Aorta (tissue), 5 donors: ENCODE measurements around the gene KIF26A. TPM values are rescaled to one million over a fixed set of nuclear protein-coding genes. Genes with fewer than 3 reads are reported as not detected.

ENCODE experiments used
- ATAC-seq: fragments of 200-7000 bp; cut with Tn5 transposase; one replicate; pipeline ENCODE4 v1.9.1; 2022; ENCODE audit warnings: moderate library complexity; ENCODE audit not compliant: low FRiP score
- DNase-seq, 2 donors: peaks; one replicate each; pipeline ENCODE4 v3.0.0-alpha.2; 2020
- H3K27ac ChIP-seq, 2 donors: one replicate each; pipeline ENCODE4 v1.5.1; 2013; ENCODE audit warnings: low read length in 2 of 2, mild to moderate bottlenecking in 2 of 2, moderate library complexity in 2 of 2, control low read depth in 1 of 2, inconsistent platforms in 1 of 2, low read depth in 1 of 2
- H3K27me3 ChIP-seq, 2 donors: one replicate each; pipeline ENCODE4 v1.6.1; 2013; ENCODE audit warnings: control low read depth in 1 of 2, low read length in 1 of 2, mild to moderate bottlenecking in 1 of 2, moderate library complexity in 1 of 2; ENCODE audit not compliant: insufficient read depth in 2 of 2, control insufficient read depth in 1 of 2
- H3K36me3 ChIP-seq, 2 donors: one replicate each; pipeline ENCODE4 v1.6.1; 2013; ENCODE audit warnings: control low read depth in 1 of 2, low read length in 1 of 2, mild to moderate bottlenecking in 1 of 2; ENCODE audit not compliant: insufficient read depth in 2 of 2, control insufficient read depth in 1 of 2
- H3K4me1 ChIP-seq, 2 donors: one replicate each; pipeline ENCODE4 v1.6.1; 2013; ENCODE audit warnings: low read length in 2 of 2, control low read depth in 1 of 2, mild to moderate bottlenecking in 1 of 2, moderate library complexity in 1 of 2; ENCODE audit not compliant: insufficient read depth in 2 of 2, control insufficient read depth in 1 of 2
- H3K4me3 ChIP-seq, 2 donors: one replicate each; pipeline ENCODE4 v1.5.1; 2013; ENCODE audit warnings: low read length in 2 of 2, control low read depth in 1 of 2, mild to moderate bottlenecking in 1 of 2
- H3K9me3 ChIP-seq: one replicate; pipeline ENCODE4 v1.6.1; 2013; ENCODE audit warnings: mild to moderate bottlenecking, low read length; ENCODE audit not compliant: control insufficient read depth
- WGBS, 2 donors: extraction: QIAGEN DNeasy Blood & Tissue Kit; methylation state at CpG; one replicate each; pipeline ENCODE4 v1.1.7; 2013; 5-methylcytosine and 5-hydroxymethylcytosine counted together
- intact Hi-C, 2 donors: fragments of 100-400 bp; cut with DNase I; formaldehyde crosslinking; loops; one replicate each; pipeline versions ENCODE4 v1.14.2 to v1.15.0; 2022
- polyA plus RNA-seq, 2 donors: library from polyadenylated mRNA; stranded (reverse); fragments of 200-250 nt; gene quantifications; one replicate each; pipeline ENCODE4 v1.2.3, GENCODE V29; 2013
- total RNA-seq, 2 donors: library from RNA; stranded (reverse); fragmentation: NEBNext Ultra II Directional; extraction: Animal tissue kit (Norgen Biotek cat#: 25700); gene quantifications; one replicate each; pipeline ENCODE4 v1.2.1, GENCODE V29; 2021
- donor health status: healthy with polysubstance abuse.
- donor health status: Bipolar disorder and iron deficiency.
- donor health status: DM: no; HTN: no; CAD: no.
- donor health status: DM: no; HTN: no; CAD: no.
- donor health status: DM: yes; HTN: yes; CAD: no.

The KIF26A gene
- total and polyA plus RNA-seq, 4 donors, result 0.13 to 8.3 (median 3.2) TPM

- Histone ChIP-seq H3K9me3 (no peaks in the 10 kb centered on the region), H3K4me1 (no peaks in the 10 kb centered on the region), H3K27me3 (no peaks in the 10 kb centered on the region), H3K36me3 (no peaks in the 10 kb centered on the region), H3K4me3 (no peak overlapping the region), H3K27ac (no peak overlapping the region)
- WGBS, 2 donors, result 72 to 73% methylated on average over 27 of the region's 27 CpGs
- intact Hi-C loops, result no loop called here
- ATAC-seq, result no peak
- no peak for DNase-seq
Observed at GRCh38 chr14:104187121-104187889, 48.9 kb downstream of the KIF26A start.

- 67% methylated on average over 27 of the region's 27 CpGs for WGBS, 2 donors
- intact Hi-C loops, result no loop called here
- Histone ChIP-seq H3K36me3 (no peaks in the 10 kb centered on the region), H3K4me1 (no peaks in the 10 kb centered on the region), H3K9me3 (no peaks in the 10 kb centered on the region), H3K27me3 (no peaks in the 10 kb centered on the region), H3K4me3 (no peak overlapping the region), H3K27ac (no peak overlapping the region)
- no peak for DNase-seq
- ATAC-seq, result no peak
Observed at GRCh38 chr14:104187931-104188726, 49.7 kb downstream of the KIF26A start.

GRCh38 chr14:104188727-104189400 is 50.5 kb downstream of the KIF26A start:
- intact Hi-C loops, result no loop called here
- Histone ChIP-seq H3K36me3 (no peaks in the 10 kb centered on the region), H3K27ac (no peak overlapping the region), H3K4me1 (no peaks in the 10 kb centered on the region), H3K4me3 (no peak overlapping the region), H3K9me3 (no peaks in the 10 kb centered on the region), H3K27me3 (no peaks in the 10 kb centered on the region)
- 78 to 81% methylated on average over 15 of the region's 15 CpGs for WGBS, 2 donors
- ATAC-seq, result no peak
- DNase-seq, result no peak

- DNase-seq, result no peak
- H3K27me3 ChIP-seq, result no peaks in the 10 kb centered on the region
- H3K36me3 ChIP-seq, result no peaks in the 10 kb centered on the region
- intact Hi-C loops, result no loop called here
- no peak for ATAC-seq
- H3K27ac ChIP-seq, result no peak overlapping the region
- H3K4me1 ChIP-seq, result no peaks in the 10 kb centered on the region
- H3K9me3 ChIP-seq, result no peaks in the 10 kb centered on the region
- H3K4me3 ChIP-seq, result no peak overlapping the region
- WGBS, 2 donors, result 85 to 89% methylated on average over 24 of the region's 24 CpGs
Observed at GRCh38 chr14:104189629-104190335, 51.4 kb downstream of the KIF26A start.

GRCh38 chr14:104190396-104191000 is 52.1 kb downstream of the KIF26A start:
- no peak for ATAC-seq
- H3K4me1 ChIP-seq, result no peaks in the 10 kb centered on the region
- H3K27me3 ChIP-seq, result no peaks in the 10 kb centered on the region
- no peaks in the 10 kb centered on the region for H3K36me3 ChIP-seq
- no peak overlapping the region for H3K4me3 ChIP-seq
- intact Hi-C loops, result no loop called here
- H3K9me3 ChIP-seq, result no peaks in the 10 kb centered on the region
- H3K27ac ChIP-seq, result no peak overlapping the region
- WGBS, 2 donors, result 79 to 87% methylated on average over 12 of the region's 12 CpGs
- no peak for DNase-seq

GRCh38 chr14:104191409-104191997 is 53.1 kb downstream of the KIF26A start:
- WGBS, 2 donors, result 73 to 76% methylated on average over 20 to 21 of the region's 21 CpGs
- H3K4me3 ChIP-seq, result no peak overlapping the region
- no peak for ATAC-seq
- H3K36me3 ChIP-seq, result no peaks in the 10 kb centered on the region
- DNase-seq, result no peak
- H3K27me3 ChIP-seq, result no peaks in the 10 kb centered on the region
- H3K9me3 ChIP-seq, result no peaks in the 10 kb centered on the region
- intact Hi-C loops, result no loop called here
- no peak overlapping the region for H3K27ac ChIP-seq
- H3K4me1 ChIP-seq, result no peaks in the 10 kb centered on the region

- 81 to 85% methylated on average over 20 of the region's 20 CpGs for WGBS, 2 donors
- Histone ChIP-seq H3K4me1 (no peaks in the 10 kb centered on the region), H3K4me3 (no peak overlapping the region), H3K27ac (no peak overlapping the region), H3K36me3 (no peaks in the 10 kb centered on the region), H3K9me3 (no peaks in the 10 kb centered on the region), H3K27me3 (no peaks in the 10 kb centered on the region)
- intact Hi-C loops, result no loop called here
- ATAC-seq (no peak), DNase-seq (no peak)
Observed at GRCh38 chr14:104192146-104192882, 53.9 kb downstream of the KIF26A start.
